GM18505 (cell line): ENCODE results near the gene ZNF500.

Source experiments
- ATAC-seq: cut with Tn5 transposase; IDR thresholded peaks from one replicate; pipeline ENCODE4 v1.9.1; 2021; ENCODE audit not compliant: unreplicated experiment
- POLR2A ChIP-seq: IDR thresholded peaks from 4 replicates; pipeline ENCODE4 v1.6.1; 2011; ENCODE audit warnings: borderline replicate concordance; ENCODE audit not compliant: insufficient read depth, insufficient read length; ENCODE audit errors: extremely low read depth

Gene ZNF500

DNA sequence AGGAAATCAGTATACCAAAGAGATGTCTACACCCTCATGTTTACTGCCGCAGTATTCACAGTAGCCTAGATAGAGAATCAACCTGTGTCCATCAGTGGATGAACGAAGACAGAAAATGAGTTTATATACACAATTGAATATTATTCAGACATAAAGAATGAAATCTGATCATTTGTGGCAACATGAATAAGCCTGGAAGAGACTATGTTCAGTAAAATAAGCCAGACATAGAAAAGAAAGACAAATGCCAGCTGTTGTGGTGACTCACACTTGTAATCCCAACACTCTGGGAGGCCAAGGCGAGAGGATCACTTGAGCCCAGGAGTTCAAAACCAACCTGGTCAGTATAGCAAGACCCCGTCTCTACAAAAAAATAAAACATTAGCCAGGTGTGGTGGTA, 57.5 kb downstream of the ZNF500 start:
- ATAC-seq, result no peak
- no peak for TF ChIP-seq POLR2A

DNA sequence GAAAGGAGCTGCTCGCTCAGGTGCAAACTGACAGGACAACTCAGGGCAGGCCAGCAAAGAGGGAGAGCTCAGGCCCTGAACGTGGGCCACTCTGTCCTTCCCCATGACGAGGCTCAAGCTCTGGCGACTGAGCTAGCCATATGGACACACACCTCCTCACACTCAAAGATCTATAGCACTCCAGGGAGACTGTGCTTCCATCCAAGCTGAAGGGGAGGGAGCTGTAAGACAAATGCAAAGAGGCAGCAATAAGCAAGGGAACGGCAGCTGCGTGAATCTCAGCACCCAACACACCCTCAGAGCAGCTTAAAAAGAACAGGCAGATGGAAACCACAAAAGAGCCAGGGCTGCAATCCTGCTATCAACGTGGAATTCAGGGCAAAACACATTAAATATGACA, 60.1 kb downstream of the ZNF500 start:
- no peak for ATAC-seq
- TF ChIP-seq POLR2A, result no peak

DNA sequence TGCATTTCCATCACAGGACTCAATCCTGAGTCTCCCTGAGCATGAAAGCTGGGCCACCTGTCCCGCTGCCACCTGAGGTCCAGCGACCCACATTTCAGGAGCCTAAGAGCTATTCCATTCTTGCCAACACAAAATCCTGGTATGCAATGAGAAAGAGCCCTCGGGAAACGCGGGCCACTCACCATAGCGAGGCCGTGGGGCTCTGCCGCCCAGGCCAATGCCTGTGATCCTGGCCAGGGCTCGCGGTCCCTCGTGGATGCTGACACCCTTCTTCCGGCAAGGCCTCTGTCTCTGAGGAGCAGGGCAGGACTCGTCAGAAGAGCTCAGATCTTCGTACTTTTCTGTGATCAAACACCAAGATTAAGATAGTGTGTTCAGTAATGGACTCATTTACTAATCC, 62.0 kb downstream of the ZNF500 start:
- ATAC-seq, result no peak
- TF ChIP-seq POLR2A, result no peak

DNA sequence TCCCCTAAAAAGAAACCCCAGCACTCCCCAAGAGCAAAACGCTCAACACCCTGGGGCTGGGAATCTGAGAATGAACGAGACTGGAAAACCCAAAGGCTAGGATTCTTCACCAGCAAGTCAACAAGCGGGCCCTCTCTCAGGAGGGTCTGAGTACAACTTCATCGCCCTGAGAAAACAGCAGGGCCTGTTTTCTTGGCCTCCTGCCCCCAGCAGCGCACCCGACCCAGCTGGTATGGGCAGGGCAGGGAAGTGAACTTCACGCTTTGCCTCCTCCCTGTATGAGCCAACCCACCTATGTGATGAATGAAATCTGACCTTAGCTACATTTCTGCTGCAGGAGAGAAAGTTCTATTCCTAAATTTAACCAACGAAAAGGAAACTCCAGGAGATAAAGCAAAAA, 62.5 kb downstream of the ZNF500 start:
- no peak for TF ChIP-seq POLR2A
- ATAC-seq, result no peak

DNA sequence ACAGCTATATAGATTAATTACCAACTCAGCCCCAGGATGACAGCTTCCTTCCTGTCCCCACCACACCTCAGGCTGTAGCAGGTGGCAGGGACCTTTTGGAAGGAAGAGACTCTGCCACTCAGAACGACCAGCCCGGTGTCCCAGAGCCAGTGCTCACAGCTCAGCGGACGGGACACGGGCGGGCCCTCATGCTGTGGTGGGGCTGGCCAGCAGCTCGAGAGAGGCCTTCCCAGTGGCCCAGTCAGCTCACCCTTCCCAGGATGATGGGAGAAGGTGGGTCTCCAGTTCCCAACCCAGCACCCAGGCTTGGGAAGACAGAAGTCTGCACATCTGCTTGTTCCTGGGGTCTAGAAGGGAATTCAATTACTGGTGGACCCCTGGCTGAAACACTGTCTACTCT, 63.1 kb downstream of the ZNF500 start:
- ATAC-seq, result no peak
- TF ChIP-seq POLR2A, result no peak

DNA sequence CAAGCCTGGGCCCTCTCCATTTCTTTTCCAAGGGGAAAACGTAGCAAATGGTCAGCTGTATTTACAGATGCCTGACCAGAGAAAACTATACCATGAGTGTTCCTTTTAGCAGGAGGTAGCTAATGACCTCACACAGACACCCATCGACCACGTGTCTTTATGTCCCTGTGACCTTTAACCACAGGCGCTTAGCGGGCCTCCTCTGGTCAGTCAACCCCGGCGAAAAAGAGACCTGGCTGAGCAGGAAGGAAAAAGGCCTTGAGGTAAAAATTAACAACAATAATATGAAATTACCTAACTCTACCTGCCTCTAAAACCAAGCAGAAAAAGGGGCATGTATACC, 64.5 kb downstream of the ZNF500 start:
- no peak for TF ChIP-seq POLR2A
- ATAC-seq, result no peak

DNA sequence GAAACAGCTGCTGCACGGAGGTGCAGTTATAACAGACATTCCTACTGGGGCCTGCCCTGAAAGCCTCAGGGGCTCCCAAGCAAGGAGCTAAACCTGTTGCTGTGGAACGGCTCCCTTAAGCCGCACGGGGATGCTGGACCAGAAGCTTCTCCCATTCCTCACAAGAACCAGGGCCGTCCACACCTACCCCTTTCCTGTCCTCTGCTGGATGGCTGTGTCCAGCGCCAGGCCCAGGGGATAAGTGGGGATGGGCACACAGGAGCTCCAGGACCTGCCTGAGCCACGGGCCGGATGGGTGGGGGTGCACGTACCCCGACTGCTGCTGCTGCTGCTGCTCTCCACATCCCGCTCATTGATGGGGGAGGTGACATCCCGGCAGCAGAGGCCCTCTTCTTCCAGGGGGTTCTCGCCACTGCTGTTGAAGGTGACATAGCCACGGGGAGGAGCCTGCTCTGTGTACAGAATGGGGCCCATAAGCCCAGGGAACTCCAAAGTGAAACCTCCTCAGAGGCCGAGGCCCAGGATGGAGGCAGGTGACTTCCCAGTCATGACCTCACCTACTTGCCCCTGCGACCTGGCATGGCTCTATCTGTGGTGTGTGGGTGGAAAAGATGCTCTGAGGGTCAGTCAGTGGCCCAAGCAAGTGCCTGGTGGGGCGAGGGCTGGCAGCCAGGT, 65.0 kb downstream of the ZNF500 start:
- no peak for ATAC-seq
- no peak for TF ChIP-seq POLR2A

DNA sequence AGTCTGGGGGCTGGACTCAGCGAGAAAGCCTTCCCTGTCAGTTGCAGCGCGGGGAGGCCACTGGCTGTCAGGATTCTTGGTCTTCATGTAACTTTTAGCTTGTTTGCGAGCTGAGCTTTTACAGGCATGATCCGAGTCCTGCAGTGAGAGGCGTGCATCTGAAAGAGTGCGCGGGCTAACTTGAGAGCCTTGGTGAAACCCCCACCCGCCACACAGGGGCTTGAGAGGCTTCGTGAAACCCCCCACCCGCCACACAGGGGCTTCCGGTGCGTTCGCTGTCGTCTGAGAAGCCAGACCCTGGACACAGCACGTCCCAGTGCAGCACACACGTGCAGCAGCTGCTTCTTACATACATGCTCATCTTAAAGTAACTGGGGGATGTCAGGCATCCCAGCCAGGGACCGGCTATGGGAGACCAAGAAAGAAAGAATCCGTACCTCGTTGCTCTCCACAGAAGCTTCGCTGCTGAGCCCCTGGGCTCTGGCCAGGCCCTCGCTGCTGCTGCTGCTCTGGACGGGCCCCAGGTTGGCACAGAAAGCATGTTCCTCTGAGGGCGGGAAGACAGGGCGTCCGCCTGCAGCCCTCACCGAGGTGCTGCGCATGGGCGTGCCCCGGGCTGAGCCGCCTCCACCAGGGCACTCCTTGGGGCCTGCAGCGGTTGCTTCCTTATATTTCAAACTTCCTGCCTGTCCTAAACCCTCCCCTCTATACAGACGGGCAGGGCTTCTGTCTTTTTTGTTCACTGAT, 65.8 kb downstream of the ZNF500 start:
- TF ChIP-seq POLR2A, result no peak
- no peak for ATAC-seq

DNA sequence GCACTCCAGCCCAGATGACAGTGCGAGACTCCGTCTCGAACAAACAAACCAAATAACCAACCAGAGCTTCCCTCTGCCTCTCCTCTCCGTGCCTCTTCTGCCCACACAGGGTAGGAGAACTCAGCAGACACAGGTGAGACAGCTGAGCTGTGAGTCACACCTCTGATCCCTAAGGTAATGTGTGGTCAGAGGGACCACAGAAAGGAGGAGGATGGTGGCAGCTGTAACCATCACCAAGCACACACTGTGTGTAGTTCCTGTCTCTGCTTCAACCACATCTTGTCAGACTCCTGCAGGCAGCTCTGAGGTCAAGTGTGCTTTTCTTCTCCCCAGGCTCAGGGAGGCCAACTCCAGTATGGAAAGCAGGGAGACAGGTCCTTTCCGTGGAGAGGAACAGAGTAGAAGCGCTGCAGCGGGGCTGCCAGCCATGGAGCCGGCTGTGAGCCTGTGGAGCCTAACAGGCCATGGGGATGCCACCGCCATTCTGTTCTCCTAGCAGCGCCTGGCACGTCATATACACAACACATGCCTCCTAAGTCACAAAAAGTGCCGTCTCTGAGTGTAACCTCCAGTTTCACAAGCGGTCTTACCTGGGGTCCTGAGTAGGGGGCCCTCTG, 66.5 kb downstream of the ZNF500 start:
- no peak for TF ChIP-seq POLR2A
- ATAC-seq, result no peak

DNA sequence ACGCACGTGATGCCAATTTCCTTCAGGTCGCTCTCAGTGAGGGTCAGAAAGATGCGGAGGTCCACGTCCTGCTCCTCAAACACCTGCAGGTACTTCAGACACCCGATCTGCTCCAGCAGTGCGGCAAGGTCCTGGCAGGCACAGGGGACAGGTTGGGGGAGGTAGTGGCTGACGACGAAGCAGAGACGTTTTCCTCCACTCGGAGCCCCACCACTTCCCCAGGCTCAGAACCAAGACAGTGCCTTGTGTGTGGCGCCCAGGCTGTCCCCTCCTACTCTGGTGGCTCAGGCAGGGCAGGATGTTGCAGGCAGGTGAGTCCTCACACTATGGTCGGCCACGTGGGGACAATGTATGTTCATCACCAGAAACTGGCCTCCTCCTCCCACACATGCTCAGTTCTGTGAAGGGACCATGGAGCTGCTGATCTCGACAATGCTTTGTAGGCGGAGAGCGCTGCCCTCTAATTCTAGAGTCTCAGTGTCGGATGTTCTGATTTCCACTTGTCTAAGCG, 67.9 kb downstream of the ZNF500 start:
- no peak for ATAC-seq
- no peak for TF ChIP-seq POLR2A

DNA sequence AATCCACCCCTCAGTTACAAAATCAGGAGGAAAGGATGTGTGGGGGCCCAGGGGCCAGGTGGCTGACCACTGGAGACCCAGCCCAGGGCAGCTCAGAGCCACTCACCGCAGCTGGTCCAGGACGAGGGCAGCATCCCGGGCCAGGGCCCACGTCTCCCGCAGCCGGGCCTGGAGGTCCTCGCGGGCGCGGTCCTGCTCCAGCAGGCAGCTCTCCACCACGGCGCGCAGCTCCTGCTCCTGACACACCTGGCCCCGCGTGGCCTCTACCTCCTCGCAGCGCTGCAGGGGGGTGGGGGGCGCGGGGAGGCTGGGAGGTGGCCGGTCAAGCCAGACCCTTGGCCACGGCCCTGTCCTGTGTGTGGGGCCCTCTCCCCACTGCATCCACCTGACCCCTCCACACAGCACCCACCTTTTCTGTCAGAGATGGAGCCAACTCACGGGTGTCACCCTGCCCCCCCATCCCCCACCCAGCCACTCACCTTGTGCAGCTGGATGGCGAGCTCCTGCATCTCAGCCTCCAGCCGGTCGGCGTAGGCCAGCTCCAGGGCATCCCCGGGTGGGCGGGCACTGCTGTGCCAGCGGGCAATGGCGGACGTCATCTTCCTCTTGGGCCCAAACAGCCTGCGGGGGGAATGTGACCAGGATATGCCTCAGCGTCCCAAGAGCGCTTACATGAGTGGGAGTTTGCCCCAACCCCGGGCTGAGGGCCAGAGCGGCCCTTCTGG, 68.5 kb downstream of the ZNF500 start:
- ATAC-seq, result no peak
- no peak for TF ChIP-seq POLR2A
